OCI-LY1 (cell line): Measurements from ENCODE around the gene COMMD7.
"Not testable (repeated sequence)": the region's sequence is repeated elsewhere in the genome, so short reads cannot be mapped to it uniquely, and the experiment has no call there.

Source experiments
- H2AFZ ChIP-seq: fragments of 200-600 bp; sonication (generic), shearing (Covaris generic); 2 replicates; pipeline ENCODE4 v1.6.0; 2014; ENCODE audit warnings: antibody characterized with exemption, mild to moderate bottlenecking, low read length
- H3F3A ChIP-seq: fragments of 200-600 bp; sonication (generic), shearing (Covaris generic); 2 replicates; pipeline ENCODE4 v1.6.0; 2014; ENCODE audit warnings: mild to moderate bottlenecking, antibody characterized with exemption, low read length, moderate library complexity; ENCODE audit not compliant: insufficient read depth
- H3K27ac ChIP-seq: fragments of 200-600 bp; sonication (generic); 2 replicates; pipeline ENCODE4 v1.5.1; 2014; ENCODE audit warnings: low read length, mixed run types, mild to moderate bottlenecking, low read depth; ENCODE audit not compliant: poor library complexity, severe bottlenecking
- H3K27me3 ChIP-seq: fragments of 200-600 bp; sonication (generic); 2 replicates; pipeline ENCODE4 v1.6.0; 2014; ENCODE audit warnings: antibody characterized with exemption, mild to moderate bottlenecking, low read length, moderate library complexity; ENCODE audit not compliant: insufficient read depth
- H3K36me3 ChIP-seq: fragments of 200-600 bp; sonication (generic); 2 replicates; pipeline ENCODE4 v1.6.1; 2014; ENCODE audit warnings: mild to moderate bottlenecking, antibody characterized with exemption, low read length, moderate library complexity, mixed read lengths; ENCODE audit not compliant: insufficient read depth
- H3K4me1 ChIP-seq: fragments of 200-600 bp; sonication (generic); 2 replicates; pipeline ENCODE4 v1.5.1; 2014; ENCODE audit warnings: mild to moderate bottlenecking, low read length, moderate library complexity; ENCODE audit not compliant: insufficient read depth, severe bottlenecking
- H3K4me2 ChIP-seq: fragments of 200-600 bp; sonication (generic), shearing (Covaris generic); 2 replicates; pipeline ENCODE4 v1.6.1; 2014; ENCODE audit warnings: low read length
- H3K4me3 ChIP-seq: fragments of 200-600 bp; sonication (generic); 2 replicates; pipeline ENCODE4 v1.5.1; 2014; ENCODE audit warnings: low read length, low read depth, mild to moderate bottlenecking, mixed read lengths; ENCODE audit not compliant: poor library complexity, severe bottlenecking
- H3K79me2 ChIP-seq: fragments of 200-600 bp; shearing (Covaris generic); 2 replicates; pipeline ENCODE4 v1.6.1; 2016; ENCODE audit warnings: mixed run types, low read length, mixed read lengths; ENCODE audit not compliant: insufficient read depth
- H3K9ac ChIP-seq: fragments of 200-600 bp; sonication (generic), shearing (Covaris generic); 2 replicates; pipeline ENCODE4 v1.6.1; 2014; ENCODE audit warnings: mild to moderate bottlenecking, low read length, mixed read lengths
- H3K9me2 ChIP-seq: fragments of 200-600 bp; sonication (generic), shearing (Covaris generic); 2 replicates; pipeline ENCODE4 v1.6.1; 2014; ENCODE audit warnings: low read depth, mild to moderate bottlenecking, low read length, mixed read lengths
- H3K9me3 ChIP-seq: fragments of 200-600 bp; shearing (Covaris generic); 2 replicates; pipeline ENCODE4 v1.6.1; 2014; ENCODE audit warnings: low read length, mixed read lengths
- H4K20me1 ChIP-seq: fragments of 200-600 bp; sonication (generic), shearing (Covaris generic); 2 replicates; pipeline ENCODE4 v1.6.0; 2016; ENCODE audit warnings: mild to moderate bottlenecking, low read length; ENCODE audit not compliant: insufficient read depth
- EZH2 ChIP-seq: fragments of 200-600 bp; sonication (generic), shearing (Covaris generic); IDR thresholded peaks from 2 replicates; pipeline ENCODE4 v1.8.0; 2017; ENCODE audit warnings: borderline replicate concordance, mixed run types, mild to moderate bottlenecking, antibody characterized with exemption, low read length, moderate library complexity, mixed read lengths
- TF ChIP-seq, protein P1 (sequence below): fragments of 200-600 bp; sonication (generic), shearing (Covaris generic); IDR thresholded peaks from 2 replicates; pipeline ENCODE4 v1.5.1; 2017; ENCODE audit warnings: mild to moderate bottlenecking, antibody characterized with exemption, low read length, moderate library complexity, mixed read lengths

The COMMD7 gene

DNA sequence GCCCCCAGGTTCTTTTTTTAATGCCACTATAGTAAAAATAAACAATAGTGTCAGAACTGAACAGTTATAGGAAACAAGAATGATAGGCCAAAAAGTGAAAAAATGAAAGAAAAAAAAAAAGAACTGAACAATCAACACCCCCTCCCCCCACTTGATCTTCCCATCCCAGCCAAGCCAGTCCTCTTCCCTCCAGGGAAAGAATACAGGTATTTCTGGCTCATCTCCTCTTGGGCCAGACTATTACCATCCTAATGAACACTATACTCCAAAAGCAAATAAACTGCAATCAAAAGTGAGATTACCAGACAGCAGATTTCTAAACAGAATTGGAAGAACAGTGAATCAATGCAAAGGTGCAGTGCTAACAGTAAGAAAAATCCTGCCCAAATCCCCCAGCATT, 48.2 kb downstream of the COMMD7 start:
- no peak for TF ChIP-seq EZH2
- TF ChIP-seq, protein P1, sequence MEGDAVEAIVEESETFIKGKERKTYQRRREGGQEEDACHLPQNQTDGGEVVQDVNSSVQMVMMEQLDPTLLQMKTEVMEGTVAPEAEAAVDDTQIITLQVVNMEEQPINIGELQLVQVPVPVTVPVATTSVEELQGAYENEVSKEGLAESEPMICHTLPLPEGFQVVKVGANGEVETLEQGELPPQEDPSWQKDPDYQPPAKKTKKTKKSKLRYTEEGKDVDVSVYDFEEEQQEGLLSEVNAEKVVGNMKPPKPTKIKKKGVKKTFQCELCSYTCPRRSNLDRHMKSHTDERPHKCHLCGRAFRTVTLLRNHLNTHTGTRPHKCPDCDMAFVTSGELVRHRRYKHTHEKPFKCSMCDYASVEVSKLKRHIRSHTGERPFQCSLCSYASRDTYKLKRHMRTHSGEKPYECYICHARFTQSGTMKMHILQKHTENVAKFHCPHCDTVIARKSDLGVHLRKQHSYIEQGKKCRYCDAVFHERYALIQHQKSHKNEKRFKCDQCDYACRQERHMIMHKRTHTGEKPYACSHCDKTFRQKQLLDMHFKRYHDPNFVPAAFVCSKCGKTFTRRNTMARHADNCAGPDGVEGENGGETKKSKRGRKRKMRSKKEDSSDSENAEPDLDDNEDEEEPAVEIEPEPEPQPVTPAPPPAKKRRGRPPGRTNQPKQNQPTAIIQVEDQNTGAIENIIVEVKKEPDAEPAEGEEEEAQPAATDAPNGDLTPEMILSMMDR, result no peak
- H3K9ac ChIP-seq, result no peak overlapping the region
- H4K20me1 ChIP-seq, result no peaks in the 10 kb centered on the region
- H2AFZ ChIP-seq, result no peak overlapping the region
- peaks cover 6% of the 10 kb centered on the region; the same call in 1 of the 2 replicates for H3K36me3 ChIP-seq
- H3K9me2 ChIP-seq, result no peaks in the 10 kb centered on the region
- H3K27me3 ChIP-seq, result no peaks in the 10 kb centered on the region
- no peaks in the 10 kb centered on the region for H3K9me3 ChIP-seq
- H3K27ac ChIP-seq, result no peak overlapping the region
- H3K79me2 ChIP-seq, result no peaks in the 10 kb centered on the region
- no peak overlapping the region for H3K4me2 ChIP-seq
- no peak overlapping the region for H3K4me3 ChIP-seq
- H3F3A ChIP-seq, result no peaks in the 10 kb centered on the region
- H3K4me1 ChIP-seq, result no peaks in the 10 kb centered on the region

DNA sequence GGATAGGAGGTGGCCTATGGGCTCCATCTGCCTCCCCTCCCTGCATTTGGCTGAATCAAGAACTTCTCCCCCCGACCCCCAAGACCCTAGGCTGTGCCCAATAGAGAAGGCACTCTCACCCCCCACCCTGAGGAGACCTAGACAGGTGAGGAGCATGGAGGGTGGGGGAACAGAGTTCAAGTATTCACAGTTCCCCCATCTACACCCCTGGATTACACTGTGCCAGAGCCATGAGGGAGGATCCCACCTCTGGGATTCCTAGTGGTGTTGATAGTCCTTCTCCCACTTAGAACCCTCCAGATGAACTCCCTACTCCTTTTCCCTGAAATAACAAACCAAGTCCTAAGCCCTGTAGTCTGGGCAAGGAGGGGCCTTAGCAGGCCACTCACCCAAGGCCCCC, 54.3 kb downstream of the COMMD7 start:
- not testable (repeated sequence) for H3K9me2 ChIP-seq, H3K4me2 ChIP-seq, H3K36me3 ChIP-seq, H3K27me3 ChIP-seq, H2AFZ ChIP-seq, H3K4me1 ChIP-seq, H3K4me3 ChIP-seq, H3F3A ChIP-seq, H3K79me2 ChIP-seq, H3K9me3 ChIP-seq, H3K27ac ChIP-seq, H4K20me1 ChIP-seq, H3K9ac ChIP-seq

DNA sequence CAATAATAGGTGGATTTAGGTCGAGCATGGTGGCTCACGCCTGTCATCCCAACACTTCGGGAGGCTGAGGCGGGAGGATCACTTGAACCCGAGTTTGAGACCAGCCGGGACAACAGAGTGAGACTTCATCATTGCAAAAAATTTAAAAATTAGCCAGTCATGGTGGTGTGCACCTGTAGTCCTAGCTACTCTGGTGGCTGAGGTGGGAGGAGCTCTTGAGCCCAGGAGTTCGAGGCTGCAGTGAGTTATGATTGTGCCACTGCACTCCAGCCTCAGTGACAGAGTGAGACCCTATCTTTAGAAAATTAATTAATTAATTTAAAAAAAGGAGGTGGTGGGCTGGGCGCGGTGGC, 56.1 kb downstream of the COMMD7 start:
- H3K79me2 ChIP-seq, result no peaks in the 10 kb centered on the region
- H2AFZ ChIP-seq, result no peak overlapping the region
- H3K4me3 ChIP-seq, result no peak overlapping the region
- no peaks in the 10 kb centered on the region for H3K9me2 ChIP-seq
- no peak overlapping the region for H3K4me2 ChIP-seq
- no peaks in the 10 kb centered on the region for H3K36me3 ChIP-seq
- no peak overlapping the region for H3K27ac ChIP-seq
- peaks cover 5% of the 10 kb centered on the region for H3K4me1 ChIP-seq
- no peak overlapping the region for H3K9ac ChIP-seq
- TF ChIP-seq, protein P1, result no peak
- TF ChIP-seq EZH2, result no peak
- no peaks in the 10 kb centered on the region for H3F3A ChIP-seq
- no peaks in the 10 kb centered on the region for H3K9me3 ChIP-seq
- H3K27me3 ChIP-seq, result no peaks in the 10 kb centered on the region
- H4K20me1 ChIP-seq, result no peaks in the 10 kb centered on the region

DNA sequence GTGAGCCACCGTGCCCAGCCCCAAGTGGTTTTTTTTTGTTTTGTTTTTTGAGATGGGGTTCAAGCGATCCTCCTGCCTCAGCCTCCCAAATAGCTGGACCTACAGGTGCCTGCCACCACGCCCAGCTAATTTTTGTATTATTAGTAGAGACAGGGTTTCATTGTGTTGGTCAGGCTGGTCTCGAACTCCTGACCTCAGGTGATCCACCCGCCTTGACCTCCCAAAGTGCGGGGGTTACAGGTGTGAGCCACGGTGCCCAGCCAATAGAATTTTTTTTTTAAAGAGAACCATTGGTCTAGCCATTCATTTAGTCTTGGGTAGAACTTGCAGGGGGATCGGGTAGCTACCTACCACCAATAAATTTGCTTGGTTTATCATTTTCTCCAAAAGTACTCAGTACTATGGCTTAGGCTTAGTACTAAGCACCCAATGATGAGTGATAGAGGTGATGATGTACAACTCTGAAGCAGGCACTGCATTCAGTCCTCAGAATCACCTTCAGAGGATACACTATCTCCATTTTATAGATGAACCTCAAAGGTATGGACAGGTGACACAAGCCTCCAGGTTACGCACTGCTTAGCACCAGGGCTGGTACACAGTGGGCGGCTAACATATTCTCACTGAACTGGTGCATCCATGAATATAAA, 56.6 kb downstream of the COMMD7 start:
- Histone ChIP-seq H3K4me2 (no peak overlapping the region), H3K36me3 (no peaks in the 10 kb centered on the region), H3K4me1 (peaks cover 8% of the 10 kb centered on the region), H3K79me2 (no peaks in the 10 kb centered on the region), H3K27me3 (no peaks in the 10 kb centered on the region), H3F3A (no peaks in the 10 kb centered on the region), H3K9ac (no peak overlapping the region), H3K9me2 (no peaks in the 10 kb centered on the region), H3K4me3 (no peak overlapping the region), H3K27ac (no peak overlapping the region), H4K20me1 (no peaks in the 10 kb centered on the region), H3K9me3 (no peaks in the 10 kb centered on the region), H2AFZ (no peak overlapping the region)
- TF ChIP-seq, protein P1, result no peak
- TF ChIP-seq EZH2, result no peak
